HG03342 (cell line): ENCODE measurements around the gene PTPRN2.

Source experiments
- ATAC-seq: cut with Tn5 transposase; IDR thresholded peaks from one replicate; pipeline ENCODE4 v1.9.1; 2021; ENCODE audit warnings: mild to moderate bottlenecking, moderate library complexity; ENCODE audit not compliant: unreplicated experiment

PTPRN2 gene

DNA sequence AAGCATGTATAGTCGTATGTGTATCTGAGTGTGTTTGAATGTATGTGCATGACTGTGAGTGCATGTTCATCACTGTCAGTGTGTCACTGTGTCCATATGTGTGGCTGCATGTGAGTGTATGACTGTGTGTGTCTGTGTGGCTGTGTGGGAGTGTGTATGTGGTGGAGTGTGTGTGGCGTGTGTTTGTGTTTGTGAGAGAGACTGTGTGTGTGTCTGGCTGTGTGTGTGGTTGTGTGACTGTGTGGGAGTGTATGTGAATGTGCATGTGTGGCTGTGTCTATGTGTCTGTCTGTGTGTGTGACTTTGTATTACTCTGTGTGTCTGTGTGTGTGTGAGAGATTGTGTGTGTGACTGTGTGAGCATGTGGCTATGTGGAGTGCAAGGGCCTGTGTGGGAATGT, 748.4 kb downstream of the PTPRN2 start:
- ATAC-seq, result no peak

DNA sequence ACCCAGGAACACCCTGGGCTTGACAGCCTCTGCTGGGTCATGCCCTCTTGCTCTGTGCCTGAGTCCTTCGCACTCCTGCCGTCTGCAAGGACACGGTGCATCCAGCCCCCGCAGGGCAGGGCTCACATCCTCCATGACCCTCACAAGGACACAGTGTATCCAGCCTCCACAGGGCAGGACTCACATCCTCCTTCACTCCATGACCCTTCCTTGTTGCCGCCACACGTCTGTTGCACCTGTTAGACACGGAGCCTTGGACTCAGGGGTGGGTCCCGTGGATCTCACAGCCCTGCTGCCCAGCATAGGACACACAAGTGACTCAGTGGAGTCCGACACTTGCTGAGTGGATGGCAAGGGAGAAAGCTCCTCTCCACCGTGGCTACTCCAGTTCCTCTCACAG, 750.1 kb downstream of the PTPRN2 start:
- no peak for ATAC-seq

DNA sequence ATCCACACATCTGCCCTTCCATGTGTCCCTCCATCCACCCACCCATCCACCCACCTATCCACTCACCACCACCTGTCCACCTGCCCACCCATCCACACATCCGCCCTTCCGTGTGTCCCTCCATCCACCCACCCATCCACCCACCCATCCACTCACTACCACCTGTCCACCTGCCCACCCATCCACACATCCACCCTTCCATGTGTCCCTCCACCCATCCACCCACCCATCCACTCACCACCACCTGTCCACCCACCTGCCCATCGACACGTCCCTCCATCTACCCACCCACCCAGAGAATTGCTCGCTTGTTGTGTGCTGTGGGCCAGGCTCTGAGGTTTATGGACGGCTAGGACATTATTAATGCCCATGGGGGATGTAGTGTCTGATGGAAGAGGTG, 750.6 kb downstream of the PTPRN2 start:
- ATAC-seq, result no peak

DNA sequence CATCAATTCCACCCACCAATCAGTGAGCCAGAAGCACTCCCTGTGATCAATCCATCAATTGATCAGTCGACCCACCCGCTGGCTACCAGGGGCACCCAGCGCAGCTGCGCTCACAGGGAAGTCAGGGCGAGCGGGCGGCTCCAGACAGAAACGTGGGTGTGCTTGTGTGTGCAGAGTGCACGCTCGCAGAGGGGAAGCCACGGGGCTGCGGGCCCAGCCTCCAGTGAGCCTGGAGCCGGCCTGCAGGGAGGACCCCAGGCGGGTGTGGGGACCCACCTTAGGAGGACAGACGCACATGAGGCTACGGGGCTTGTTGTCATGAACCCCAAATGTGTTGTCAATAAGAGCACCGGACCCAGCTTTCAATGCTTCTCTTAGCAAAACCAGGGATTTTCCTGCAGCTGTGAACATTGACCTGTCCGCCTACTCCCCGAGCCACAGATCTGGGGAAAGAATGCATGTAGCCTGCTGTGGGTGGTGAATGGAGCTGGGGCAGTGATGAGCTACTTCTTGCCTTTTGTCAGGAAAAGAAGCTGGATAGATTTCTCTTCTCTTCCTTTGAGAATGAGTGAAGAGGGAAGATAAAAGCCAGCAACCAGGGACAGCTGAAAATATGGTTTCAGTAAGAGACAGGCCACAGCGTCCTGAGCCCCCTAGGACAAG, 753.0 kb downstream of the PTPRN2 start:
- no peak for ATAC-seq

DNA sequence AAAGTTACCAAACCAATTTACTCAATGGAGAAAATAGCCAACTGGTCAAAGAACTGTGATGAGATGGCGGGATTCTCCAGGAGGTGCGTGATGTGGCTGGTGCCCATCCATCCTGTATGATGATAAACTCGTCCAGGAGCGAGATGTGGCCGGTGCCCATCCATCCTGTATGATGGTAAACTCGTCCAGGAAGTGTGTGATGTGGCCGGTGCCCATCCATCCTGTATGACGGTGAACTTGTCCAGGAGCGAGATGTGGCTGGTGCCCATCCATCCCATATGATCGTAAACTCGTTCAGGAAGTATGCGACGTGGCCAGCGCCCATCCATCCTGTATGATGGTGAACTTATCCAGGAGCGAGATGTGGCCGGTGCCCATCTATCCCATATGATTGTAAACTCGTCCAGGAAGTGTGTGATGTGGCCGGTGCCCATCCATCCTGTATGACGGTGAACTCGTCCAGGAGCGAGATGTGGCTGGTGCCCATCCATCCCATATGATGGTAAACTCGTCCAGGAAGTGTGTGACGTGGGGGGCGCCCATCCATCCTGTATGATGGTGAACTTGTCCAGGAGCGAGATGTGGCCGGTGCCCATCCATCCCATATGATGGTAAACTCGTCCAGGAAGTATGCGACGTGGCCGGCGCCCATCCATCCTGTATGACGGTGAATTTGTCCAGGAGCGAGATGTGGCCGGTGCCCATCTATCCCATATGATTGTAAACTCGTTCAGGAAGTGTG, 754.6 kb downstream of the PTPRN2 start:
- ATAC-seq, result no peak

DNA sequence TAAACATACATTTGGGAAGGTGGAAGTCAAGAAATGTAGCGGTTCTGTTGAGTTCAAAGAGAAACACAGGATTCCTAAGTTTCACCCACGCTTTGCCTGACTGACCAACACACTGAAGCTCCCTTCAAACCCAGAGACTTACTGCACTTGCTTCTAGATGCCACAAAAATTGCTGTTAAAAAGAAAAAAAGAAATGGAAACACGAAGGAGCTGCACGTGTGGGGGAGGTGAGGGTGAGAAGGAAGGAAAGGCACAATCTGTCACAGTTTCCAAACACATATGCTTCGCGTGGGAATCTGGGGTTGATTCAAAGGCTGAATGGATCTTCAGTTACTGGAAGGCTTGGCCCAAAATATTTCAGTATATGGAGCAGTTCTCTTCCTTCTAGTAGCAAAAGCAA, 755.2 kb downstream of the PTPRN2 start:
- ATAC-seq, result no peak

GRCh38 chr7:157832006-157832405, 755.6 kb downstream of the PTPRN2 start:
- no peak for ATAC-seq

GRCh38 chr7:157831143-157831905, 756.3 kb downstream of the PTPRN2 start:
- no peak for ATAC-seq

GRCh38 chr7:157830331-157830730, 757.3 kb downstream of the PTPRN2 start:
- ATAC-seq, result no peak

- no peak for ATAC-seq
These were observed 758.1 kb downstream of the PTPRN2 start for GRCh38 chr7:157829491-157829890.

- no peak for ATAC-seq
These were observed 758.7 kb downstream of the PTPRN2 start for GRCh38 chr7:157828881-157829280.

DNA sequence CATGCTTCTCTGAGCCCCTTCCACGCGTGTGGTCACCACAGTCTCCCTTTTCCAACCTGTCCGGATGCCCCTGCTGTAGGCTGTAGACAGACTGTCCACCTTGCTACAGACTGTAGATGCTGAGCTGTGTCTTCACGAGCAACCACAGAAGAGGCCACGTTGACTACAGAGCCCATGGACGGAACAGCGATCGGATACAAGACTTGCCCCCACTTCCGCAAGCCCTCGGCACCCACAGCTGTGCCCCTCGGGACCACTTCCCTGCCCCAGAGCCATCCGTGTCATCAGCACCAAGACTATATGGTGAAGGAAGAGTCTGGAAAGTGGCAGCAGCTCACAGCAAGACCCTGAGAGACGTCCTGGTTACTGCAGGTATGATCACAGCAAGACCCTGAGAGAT, 759.4 kb downstream of the PTPRN2 start:
- no peak for ATAC-seq

DNA sequence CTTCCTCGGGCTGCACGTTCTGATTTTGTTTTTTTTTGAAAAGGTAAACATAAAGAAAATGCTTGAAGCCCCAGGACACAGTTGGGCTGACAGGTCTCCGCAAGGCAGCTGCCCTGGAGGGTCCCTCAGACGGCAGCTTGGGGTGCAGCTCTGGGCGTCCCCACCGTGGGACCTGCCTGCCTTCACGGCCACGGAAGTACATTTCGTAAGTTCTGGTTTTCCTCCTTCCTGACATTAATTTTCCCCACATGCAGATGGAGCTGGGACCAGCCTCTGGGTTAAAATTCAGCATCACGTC, 759.8 kb downstream of the PTPRN2 start:
- no peak for ATAC-seq

DNA sequence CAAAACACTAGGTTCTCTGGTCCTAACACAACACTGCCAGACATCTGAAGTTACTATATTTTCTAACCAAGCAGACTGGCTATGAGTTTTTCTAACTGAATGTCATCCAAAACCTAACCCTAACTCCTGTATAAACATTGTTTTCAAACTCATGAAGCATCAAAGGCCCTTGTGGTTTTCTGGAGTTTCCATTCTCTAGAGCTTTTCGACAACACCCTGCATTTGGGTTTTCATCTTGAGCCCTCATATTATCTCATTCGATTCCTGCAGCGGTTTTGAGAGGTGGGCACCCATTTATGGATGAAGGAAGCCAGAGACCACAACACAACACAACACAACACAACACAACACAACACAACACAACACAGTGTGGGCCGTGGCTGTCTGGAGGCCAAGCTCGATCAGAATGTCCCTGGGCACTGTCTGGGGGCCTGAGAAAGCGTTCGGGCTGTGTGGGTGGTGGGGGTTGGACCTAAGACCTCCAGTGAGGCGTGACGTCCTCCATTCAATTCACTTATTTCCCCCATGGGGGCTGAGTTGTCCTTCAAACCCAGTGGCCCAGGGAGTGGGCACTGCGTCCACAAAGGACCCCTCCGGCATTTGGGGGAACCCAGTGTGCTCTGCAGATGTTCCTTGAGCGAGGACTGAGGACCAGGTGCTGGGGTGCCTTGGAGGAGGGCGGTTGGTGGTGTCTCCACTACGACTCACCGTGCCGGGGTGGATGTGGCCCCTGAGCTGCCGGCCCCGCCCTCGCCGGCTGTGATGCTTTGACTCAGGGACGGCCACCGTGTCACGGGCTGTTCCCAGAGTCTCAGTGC, 760.4 kb downstream of the PTPRN2 start:
- ATAC-seq, result no peak

DNA sequence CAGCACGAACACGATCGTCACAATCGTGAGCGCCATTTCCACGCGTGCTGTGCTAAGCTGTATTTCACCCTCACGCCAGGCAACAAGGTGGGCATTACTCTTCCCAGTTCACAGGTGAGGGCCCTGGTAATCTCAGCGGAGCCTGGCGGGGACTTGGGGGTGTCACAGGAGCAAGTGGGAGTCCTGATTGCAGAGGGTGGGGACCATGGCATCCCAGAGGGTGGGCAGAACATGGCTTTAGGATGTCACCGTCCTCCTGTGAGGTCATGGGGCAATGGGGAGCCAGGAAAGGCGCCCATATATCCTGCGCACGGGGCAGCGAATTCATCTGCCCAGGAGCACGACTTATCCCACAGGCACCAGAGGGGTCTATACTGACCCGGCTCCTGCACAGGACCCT, 761.1 kb downstream of the PTPRN2 start:
- ATAC-seq, result no peak

DNA sequence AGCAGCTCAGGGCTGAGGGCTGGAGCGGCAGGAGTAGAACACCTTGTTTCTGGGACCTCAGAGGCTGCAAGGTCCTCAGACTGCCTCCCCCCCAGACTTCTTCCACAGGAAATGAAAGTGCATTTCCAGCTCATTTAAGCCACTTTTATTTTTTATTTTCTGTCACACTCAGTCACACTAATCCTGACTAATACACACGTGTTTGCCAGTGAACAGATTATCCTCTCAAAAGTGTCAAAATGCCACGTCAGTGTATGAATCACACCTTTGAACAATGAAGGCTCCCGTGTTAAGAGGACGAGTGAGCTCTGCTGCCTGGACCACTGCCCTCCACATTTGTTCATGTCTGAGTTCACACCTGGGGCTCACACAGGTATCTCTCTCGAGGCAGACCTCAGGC, 762.3 kb downstream of the PTPRN2 start:
- ATAC-seq, result no peak

- no peak for ATAC-seq
These were observed 762.9 kb downstream of the PTPRN2 start for GRCh38 chr7:157824819-157825121.

DNA sequence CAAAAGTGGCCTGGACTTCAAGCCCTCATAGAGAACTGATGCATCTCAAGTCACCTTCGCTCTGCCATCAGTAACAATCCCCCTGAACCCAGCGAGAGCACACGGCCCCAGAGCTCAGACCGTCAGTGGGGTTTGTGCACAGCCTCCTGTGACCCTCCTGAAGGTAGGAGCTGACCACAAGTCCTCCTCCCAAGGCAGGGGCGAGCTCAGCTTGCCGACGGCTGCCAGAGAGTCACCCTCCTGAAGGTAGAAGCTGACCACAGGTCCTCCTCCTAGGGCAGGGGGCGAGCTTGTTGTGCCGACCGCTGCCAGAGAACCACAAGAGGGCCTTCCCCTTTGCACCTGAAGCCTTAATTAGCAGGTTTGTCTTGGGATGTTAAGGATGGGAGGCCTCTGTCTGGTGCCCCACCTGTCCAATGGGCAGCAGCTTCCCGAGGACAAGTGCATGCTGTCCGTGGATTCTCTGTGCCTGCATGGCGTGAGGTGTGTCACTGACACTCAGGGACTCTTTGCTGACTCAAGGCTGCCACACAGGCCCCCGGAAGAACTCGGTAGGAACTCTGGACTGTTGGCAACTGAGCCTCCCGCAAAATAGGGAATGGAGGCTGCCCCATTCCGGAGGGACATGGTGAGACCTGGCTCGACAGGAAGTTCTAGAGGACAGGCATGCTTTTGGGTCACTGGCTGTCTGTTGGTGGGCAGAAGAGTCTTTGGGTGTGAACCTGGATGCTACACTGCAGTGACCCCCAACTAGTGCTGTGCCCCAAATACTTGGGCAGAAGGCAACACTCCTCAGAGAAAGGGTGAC, 763.4 kb downstream of the PTPRN2 start:
- ATAC-seq, result no peak

DNA sequence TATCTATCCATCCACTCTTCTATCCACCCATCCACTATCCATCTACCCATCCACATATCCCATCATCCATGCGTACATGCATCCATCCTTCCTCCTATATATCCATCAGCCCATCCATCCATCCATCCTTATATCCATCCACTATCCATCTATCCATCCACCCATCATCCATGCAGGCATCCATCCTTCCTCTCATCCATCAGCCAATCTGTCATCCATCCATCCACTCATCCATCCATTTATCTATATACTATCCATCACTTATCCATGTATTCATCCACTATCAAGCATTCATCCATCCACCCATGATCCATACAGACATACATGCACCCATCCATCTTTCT, 765.0 kb downstream of the PTPRN2 start:
- ATAC-seq, result no peak

GRCh38 chr7:157821959-157822687, 765.5 kb downstream of the PTPRN2 start:
- ATAC-seq, result no peak
